Adipocyte (in vitro differentiated cells): ENCODE data around the gene UBE2E1.
A peak's percentile ranks its signal among the peaks of the same experiment; 100 is the strongest.
"Not testable (repeated sequence)": the region's sequence is repeated elsewhere in the genome, so short reads cannot be mapped to it uniquely, and the experiment has no call there.

ENCODE experiments used
- DNase-seq: peaks from one replicate; pipeline ENCODE4 v3.0.0-alpha.2; 2015; ENCODE audit warnings: low read depth
- H3K27me3 ChIP-seq: replicated peaks from 2 replicates; pipeline ENCODE4 v1.7.0; 2013; ENCODE audit warnings: mild to moderate bottlenecking, low read length, moderate library complexity; ENCODE audit not compliant: control insufficient read depth, insufficient read depth
- H3K36me3 ChIP-seq: 2 replicates; pipeline ENCODE4 v1.7.0; 2013; ENCODE audit warnings: low read length, mild to moderate bottlenecking, moderate library complexity; ENCODE audit not compliant: control insufficient read depth, insufficient read depth, severe bottlenecking
- H3K4me1 ChIP-seq: 2 replicates; pipeline ENCODE4 v1.7.0; 2013; ENCODE audit warnings: mild to moderate bottlenecking, low read length, moderate library complexity; ENCODE audit not compliant: control insufficient read depth, insufficient read depth
- H3K4me3 ChIP-seq: 2 replicates; pipeline ENCODE4 v1.7.0; 2013; ENCODE audit warnings: mild to moderate bottlenecking, low read length, moderate library complexity
- H3K9ac ChIP-seq: 2 replicates; pipeline ENCODE4 v1.7.0; 2013; ENCODE audit warnings: mild to moderate bottlenecking, low read length, moderate library complexity
- H3K9me3 ChIP-seq: 2 replicates; pipeline ENCODE4 v1.7.0; 2013; ENCODE audit warnings: mild to moderate bottlenecking, low read length, moderate library complexity; ENCODE audit not compliant: control insufficient read depth

UBE2E1 gene

GRCh38 chr3:23835802-23836201 is 30.0 kb downstream of the UBE2E1 start:
- Histone ChIP-seq H3K36me3 (no peaks in the 10 kb centered on the region), H3K4me3 (no peak overlapping the region), H3K9me3 (no peaks in the 10 kb centered on the region), H3K9ac (no peak overlapping the region), H3K27me3 (no peaks in the 10 kb centered on the region), H3K4me1 (peaks cover 16% of the 10 kb centered on the region)
- no peak for DNase-seq

DNA sequence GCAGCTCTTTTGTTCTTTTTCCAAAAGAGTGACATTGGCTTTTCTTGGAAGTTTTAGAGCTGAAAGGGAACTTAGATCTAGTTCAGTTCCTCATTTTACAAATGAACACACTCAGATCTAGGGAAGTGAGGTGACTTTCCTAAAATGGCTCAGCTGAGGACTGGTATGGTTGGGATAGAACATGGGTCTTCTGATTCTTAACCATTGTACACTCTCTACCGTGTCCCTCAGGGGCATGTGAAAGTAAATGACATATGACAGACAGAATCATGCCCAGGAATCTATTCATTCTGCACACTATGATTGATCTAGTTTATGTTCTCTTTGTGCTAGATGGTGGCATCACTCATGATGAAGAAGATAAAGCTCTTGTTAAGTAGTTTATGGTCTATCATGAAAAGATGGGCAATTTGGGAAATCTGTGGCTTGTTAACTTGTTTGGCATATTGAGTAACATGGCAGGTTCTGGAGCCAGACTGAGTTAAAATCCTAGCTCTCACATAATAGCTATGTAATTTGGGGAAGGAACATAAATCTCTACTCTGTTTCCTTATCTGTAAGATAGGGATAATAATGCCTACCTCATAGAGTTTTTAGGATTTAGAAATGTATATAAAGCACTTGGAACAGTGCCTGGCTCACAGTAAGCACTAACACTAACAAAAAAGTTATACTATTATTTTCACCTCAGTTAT is 30.9 kb downstream of the UBE2E1 start:
- H3K27me3 ChIP-seq = no peaks in the 10 kb centered on the region
- H3K4me3 ChIP-seq = no peak overlapping the region

GRCh38 chr3:23837286-23837685 is 31.5 kb downstream of the UBE2E1 start:
- DNase-seq = no peak
- Histone ChIP-seq H3K27me3 (no peaks in the 10 kb centered on the region), H3K9ac (no peak overlapping the region), H3K4me1 (peaks cover 16% of the 10 kb centered on the region), H3K36me3 (no peaks in the 10 kb centered on the region), H3K4me3 (no peak overlapping the region), H3K9me3 (no peaks in the 10 kb centered on the region)

More for the DNA sequence above, 30.9 kb downstream of the UBE2E1 start:
- peaks cover 16% of the 10 kb centered on the region for H3K4me1 ChIP-seq
- H3K36me3 ChIP-seq = no peaks in the 10 kb centered on the region
- no peak for DNase-seq
- no peak overlapping the region for H3K9ac ChIP-seq
- H3K9me3 ChIP-seq = no peaks in the 10 kb centered on the region

DNA sequence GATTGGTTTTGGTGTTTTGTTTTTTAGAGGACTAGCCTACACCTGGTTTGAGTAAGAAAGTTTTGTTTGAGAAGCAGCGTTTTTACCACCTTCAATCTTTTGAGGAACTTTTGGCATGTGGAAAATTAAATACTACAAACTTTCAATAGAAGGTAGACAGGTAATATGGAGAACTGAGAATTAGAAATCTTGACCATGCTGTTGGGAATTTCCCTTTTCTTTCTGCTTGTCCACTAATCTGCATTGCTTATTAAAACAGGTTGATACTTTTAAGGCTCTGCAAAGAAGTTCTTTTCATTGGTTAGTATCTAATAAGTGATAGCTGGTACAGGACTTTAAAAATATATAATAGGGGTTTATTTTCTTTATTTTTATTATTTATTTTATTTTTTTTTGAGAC is 31.9 kb downstream of the UBE2E1 start:
- no peak overlapping the region for H3K4me3 ChIP-seq
- H3K9me3 ChIP-seq = no peaks in the 10 kb centered on the region
- no peaks in the 10 kb centered on the region for H3K27me3 ChIP-seq
- no peak overlapping the region for H3K9ac ChIP-seq
- no peaks in the 10 kb centered on the region for H3K36me3 ChIP-seq
- H3K4me1 ChIP-seq = peaks cover 16% of the 10 kb centered on the region
- no peak for DNase-seq

DNA sequence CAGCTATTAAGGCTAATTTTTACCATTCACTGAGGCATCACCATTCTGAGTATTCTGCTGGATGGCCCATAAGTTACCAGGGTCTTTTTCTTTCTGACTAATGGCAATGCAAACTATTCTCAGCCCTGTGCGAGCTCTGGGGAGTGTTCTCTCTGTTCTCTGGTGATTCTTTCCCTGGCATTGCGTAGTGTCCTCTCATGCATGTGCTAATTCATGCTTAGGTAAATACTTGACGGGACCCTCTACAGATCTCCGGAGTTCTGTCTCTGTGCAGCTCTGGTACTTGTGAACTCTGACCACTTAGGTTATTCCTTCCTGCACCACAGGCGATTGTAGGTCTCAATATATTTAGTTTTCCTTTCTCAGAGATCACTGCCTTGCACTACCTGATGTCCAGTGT is 34.8 kb downstream of the UBE2E1 start:
- Histone ChIP-seq H3K9ac (no peak overlapping the region), H3K9me3 (no peaks in the 10 kb centered on the region), H3K4me1 (peaks cover 16% of the 10 kb centered on the region), H3K36me3 (peaks cover 7% of the 10 kb centered on the region), H3K27me3 (no peaks in the 10 kb centered on the region), H3K4me3 (no peak overlapping the region)
- no peak for DNase-seq

DNA sequence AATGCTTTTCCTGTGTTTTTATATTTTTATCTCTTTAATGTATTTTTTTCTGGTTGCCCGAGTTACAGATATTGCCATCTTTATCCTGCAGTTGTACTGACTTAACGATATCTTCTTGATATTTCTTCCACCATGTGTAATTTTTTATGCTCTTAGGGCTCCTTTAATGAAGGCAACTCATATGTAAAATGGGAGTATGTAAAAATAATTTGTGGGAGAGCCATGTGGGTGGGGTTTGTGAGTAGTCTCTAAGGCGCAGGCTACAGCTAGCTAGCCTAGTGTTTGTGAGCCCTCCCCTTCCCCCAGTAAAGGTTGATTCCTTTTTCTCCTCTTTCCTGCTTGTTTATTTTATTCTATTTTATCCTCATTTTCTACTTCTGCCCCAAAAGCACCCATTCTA is 38.1 kb downstream of the UBE2E1 start:
- H3K4me3 ChIP-seq = no peak overlapping the region
- no peak for DNase-seq
- H3K4me1 ChIP-seq = peaks cover 11% of the 10 kb centered on the region
- no peaks in the 10 kb centered on the region for H3K27me3 ChIP-seq
- no peak overlapping the region for H3K9ac ChIP-seq
- H3K9me3 ChIP-seq = no peaks in the 10 kb centered on the region
- H3K36me3 ChIP-seq = peaks cover 7% of the 10 kb centered on the region

GRCh38 chr3:23845326-23846216 is 39.8 kb downstream of the UBE2E1 start:
- Histone ChIP-seq H3K27me3 (no peaks in the 10 kb centered on the region), H3K36me3 (peaks cover 7% of the 10 kb centered on the region), H3K4me3 (no peak overlapping the region), H3K9ac (no peak overlapping the region), H3K4me1 (no peaks in the 10 kb centered on the region), H3K9me3 (no peaks in the 10 kb centered on the region)
- DNase-seq = no peak

- not testable (repeated sequence) for H3K9ac ChIP-seq, H3K36me3 ChIP-seq, H3K27me3 ChIP-seq, H3K4me1 ChIP-seq, H3K9me3 ChIP-seq, H3K4me3 ChIP-seq, DNase-seq
These were observed 43.7 kb downstream of the UBE2E1 start for GRCh38 chr3:23849462-23849861.

- H3K27me3 ChIP-seq = no peaks in the 10 kb centered on the region
- no peak overlapping the region for H3K9ac ChIP-seq
- H3K4me1 ChIP-seq = peaks cover 17% of the 10 kb centered on the region
- no peaks in the 10 kb centered on the region for H3K9me3 ChIP-seq
- no peak overlapping the region for H3K4me3 ChIP-seq
- peaks cover 3% of the 10 kb centered on the region for H3K36me3 ChIP-seq
- peak; percentile 47 for DNase-seq
These were observed 50.5 kb downstream of the UBE2E1 start for GRCh38 chr3:23856286-23856685.

- Histone ChIP-seq H3K9me3 (no peaks in the 10 kb centered on the region), H3K4me1 (peaks cover 13% of the 10 kb centered on the region), H3K27me3 (no peaks in the 10 kb centered on the region), H3K4me3 (no peak overlapping the region), H3K9ac (no peak overlapping the region), H3K36me3 (peaks cover 7% of the 10 kb centered on the region)
- DNase-seq = peak; percentile 79
These were observed 53.4 kb downstream of the UBE2E1 start for GRCh38 chr3:23859012-23859743.

GRCh38 chr3:23859839-23860382 is 54.2 kb downstream of the UBE2E1 start:
- H3K9ac ChIP-seq = no peak overlapping the region
- no peak for DNase-seq
- no peak overlapping the region for H3K4me3 ChIP-seq
- H3K27me3 ChIP-seq = no peaks in the 10 kb centered on the region
- H3K4me1 ChIP-seq = peaks cover 16% of the 10 kb centered on the region
- no peaks in the 10 kb centered on the region for H3K9me3 ChIP-seq
- H3K36me3 ChIP-seq = peaks cover 7% of the 10 kb centered on the region
